HG02973 (cell line): Measurements from ENCODE around the gene SIPA1L2.
"Not testable (repeated sequence)": the region's sequence is repeated elsewhere in the genome, so short reads cannot be mapped to it uniquely, and the experiment has no call there.

Source experiments
- ATAC-seq: cut with Tn5 transposase; IDR thresholded peaks from one replicate; pipeline ENCODE4 v1.9.1; 2021; ENCODE audit warnings: moderate library complexity; ENCODE audit not compliant: unreplicated experiment

Gene SIPA1L2

DNA sequence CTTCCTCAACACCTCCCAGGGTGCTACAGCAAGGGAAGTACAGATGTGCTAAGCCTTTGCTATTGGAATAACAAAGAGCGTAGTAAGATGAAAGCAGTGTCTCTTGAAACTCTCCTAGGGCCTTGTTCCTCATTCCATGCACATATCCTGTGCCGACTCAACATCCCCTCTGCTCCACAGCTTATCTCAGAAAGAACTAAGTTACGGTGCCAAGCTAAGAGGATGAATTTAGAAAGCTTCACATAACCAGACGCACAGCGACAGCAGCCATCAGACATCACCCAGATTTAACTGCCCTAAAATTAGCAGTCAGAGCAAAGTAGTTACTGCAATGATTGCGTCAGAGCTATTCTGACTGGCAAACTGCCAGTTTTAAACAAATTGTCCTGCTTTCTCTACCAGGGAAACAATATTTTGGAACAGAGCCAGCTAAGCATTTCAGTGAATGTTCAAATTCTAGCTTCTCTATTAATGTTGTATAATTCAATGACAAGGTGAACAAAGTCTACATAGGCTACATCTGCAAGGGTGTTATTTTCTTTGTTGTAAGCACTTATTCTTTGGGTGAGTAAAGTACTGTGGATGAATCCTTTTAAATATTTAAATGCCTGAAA lies 9.5 kb downstream of the SIPA1L2 start:
- no peak for ATAC-seq

DNA sequence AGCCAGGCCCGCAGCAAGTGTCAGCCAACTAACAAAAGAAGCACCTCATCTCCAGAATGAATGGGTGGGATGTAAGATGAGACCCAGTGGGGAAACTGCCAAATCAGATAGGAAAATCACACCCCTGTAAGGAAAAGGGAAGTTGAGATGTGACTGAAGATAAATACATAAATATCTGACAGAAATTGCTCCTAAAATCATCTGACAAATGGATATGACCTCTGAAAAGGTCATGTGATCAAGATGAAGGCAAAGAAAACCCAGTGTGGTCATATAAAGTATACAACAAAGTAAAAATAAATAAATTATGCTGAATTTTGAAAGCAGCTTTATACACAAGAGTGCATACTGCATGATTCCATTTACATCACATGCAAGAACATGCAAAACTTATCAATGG lies 12.7 kb downstream of the SIPA1L2 start:
- ATAC-seq, result no peak

DNA sequence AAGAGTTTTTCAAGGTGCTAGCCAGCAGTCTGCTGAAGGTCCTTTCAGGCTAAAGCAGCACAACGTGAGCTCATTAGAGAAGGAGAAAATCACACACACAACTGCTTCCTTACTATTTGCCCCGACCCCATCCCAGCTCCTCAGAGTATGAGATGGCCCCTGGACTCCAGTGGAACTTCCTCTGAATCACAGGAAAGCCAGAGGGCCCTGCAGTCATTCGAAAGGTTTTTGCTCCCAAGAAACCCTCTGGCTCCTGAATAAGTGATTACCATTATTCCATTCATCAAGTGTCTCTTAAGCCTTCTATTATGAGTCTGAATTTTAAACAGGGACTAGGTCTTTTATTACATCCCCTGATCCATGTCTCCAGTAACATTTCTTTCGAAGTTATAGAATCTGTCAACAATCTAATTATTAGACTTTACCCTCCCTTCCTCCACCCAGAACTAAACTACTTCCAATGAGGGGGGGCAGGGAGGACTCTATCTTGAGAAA lies 14.6 kb downstream of the SIPA1L2 start:
- no peak for ATAC-seq

DNA sequence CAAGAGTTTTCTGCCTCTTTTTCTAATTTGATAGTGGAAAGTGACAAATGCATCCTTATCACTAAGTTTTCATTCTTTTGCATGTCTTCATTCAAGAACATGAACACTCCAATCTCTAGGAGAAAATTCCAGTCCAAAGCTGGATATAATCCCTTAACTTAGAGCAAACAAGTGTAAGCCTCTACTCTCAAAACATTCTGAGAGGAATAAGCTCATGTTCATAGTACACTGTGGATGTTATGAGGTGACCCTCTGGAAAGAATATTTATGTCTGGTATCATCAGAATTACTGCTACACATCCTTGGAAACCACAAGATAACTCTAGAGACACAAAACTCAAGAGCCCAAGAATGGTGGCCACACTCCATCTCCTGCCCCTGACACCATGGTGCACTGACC lies 15.1 kb downstream of the SIPA1L2 start:
- ATAC-seq, result no peak

DNA sequence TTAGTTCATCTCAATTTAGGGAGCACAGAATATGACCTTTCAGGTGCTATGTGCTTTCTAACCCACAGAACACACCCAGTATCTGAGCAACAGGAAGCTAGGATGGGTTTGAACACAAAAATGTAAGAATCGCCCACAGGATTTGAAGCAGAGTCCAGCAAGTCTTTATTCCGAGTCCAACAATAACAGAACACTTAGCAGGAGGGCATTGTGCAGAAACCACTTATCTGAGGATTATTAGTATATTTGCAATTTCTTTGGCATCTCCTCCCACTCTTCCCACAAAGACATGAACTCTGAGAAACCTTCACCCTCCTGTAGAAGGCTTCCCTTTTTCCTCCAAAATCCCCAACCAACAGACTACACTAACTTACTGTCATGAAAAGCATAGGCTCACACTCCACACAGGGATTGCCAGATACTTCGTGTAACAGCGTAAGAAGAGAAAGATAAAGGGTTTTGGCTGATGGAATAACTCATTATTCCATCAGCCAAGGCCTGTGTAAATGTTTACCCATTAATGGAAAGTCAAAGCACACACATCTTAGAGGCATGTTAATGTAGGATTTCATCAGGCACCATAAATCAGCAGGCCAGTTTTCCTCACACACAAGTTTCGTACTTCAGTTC lies 16.1 kb downstream of the SIPA1L2 start:
- no peak for ATAC-seq

DNA sequence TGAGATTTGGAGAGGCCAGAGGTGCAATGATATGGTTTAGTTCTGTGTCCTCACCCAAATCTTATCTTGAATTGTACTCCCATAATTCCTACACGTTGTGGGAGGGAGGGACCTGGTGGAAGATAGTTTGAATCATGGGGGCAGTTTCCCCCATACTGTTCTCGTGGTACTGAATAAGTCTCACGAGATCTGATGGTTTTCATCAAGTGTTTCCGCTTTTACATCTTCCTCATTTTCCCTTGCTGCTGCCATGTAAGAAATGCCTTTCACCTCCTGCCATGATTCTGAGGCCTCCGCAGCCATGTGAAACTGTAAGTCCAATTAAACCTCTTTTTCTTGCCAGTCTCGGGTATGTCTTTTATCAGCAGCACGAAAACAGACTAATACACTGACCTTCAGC lies 17.1 kb downstream of the SIPA1L2 start:
- not testable (repeated sequence) for ATAC-seq

DNA sequence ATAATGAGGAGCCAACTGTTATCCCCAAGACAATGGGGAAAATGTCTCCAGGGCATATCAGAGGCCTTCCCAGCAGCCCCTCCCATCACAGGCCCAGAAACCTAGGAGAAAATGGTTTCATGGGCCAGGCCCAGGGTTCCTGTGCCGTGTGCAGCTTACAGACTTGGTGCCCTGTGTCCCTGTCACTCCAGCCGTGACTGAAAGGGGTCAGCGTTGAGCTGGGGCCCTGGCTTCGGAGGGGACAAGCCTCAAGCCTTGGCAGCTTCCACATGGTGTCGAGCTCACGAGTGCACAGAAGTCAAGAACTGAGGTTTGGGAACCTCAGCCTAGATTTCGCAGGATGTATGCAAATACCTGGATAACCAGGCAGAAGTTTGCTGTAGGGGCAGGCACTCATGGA lies 18.1 kb downstream of the SIPA1L2 start:
- ATAC-seq, result no peak

DNA sequence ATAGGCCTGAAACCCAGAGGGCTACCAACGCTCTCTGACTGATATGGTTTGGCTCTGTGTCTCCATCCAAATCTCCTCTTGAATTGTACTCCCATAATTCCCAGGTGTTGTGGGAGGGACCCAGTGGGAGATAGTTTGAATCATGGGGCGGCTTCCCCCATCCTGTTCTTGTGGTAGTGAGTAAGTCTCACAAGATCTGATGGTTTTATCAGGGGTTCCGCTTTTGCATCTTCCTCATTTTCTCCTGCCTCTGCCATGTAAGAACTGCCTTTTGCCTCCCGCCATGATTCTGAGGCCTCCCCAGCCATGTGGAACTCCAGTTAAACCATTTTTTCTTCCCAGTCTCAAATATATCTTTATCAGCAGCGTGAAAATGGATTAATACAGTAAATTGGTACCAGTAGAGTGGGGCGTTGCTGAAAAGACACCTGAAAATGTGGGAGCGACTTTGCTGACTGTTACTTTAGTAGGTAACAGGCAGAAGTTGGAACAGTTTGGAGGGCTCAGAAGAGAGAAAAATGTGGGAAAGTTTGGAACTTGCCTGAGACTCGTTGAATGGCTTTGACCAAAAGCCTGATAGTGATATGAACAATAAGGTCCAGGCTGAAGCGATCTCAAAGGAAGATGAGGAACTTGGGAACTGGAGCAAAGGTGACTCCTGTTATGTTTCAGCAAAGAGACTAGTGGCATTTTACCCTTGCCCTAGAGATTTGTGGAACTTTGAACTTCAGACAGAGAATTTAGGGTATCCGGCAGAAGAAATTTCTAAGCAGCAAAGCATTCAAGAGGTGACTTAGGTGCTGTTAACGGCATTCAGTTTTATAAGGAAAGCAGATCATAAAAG lies 18.8 kb downstream of the SIPA1L2 start:
- not testable (repeated sequence) for ATAC-seq

DNA sequence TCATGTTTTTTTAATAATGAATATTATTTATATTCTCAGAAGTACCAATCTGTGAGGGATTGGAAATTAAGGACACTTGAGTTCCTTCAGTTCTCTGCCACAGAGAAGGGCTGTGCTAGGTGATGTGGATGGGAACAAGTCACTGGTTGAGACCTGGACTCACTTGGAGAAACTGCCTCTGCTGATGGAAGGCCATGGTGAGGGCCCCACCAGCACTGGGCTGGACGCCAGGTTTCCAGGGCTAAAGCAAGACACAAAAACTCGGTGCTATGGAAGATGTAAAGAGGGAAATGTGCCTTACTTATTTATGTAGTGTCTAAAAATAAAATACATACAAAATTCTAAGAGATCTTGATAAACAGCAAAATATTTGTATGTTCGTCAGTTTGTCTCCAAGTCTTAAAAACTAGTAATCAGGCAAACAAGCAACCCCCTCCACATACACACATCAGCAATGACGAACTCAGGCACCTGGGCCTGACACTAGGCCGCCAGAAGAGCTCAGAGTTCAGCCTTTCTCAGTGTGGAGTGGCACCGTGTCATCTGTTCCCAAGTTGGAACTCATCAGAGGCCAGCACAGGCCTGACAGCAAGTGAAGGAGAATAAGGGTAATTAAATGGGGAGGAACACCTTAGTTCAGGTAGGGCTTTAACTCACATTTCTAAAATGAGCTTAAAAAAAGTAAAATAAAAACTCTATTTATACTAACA lies 19.6 kb downstream of the SIPA1L2 start:
- ATAC-seq, result no peak

DNA sequence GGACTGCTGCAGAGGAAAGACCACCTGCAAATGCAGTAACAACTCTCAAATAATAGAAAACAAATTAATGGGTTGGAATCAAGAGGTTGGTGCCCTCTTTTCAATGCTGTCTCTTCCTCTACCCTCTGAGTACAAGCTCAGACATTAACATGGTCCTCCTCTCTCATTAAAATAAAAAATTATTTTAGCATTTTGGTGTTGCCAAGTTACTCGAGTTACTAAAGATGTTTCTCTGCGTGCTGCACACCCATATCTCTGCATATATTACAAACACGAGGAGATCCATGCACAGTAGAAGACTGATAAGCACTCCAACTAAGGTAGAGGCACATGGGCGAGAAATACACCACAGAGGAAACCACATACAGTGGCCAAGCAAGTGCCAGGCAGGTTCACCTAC lies 21.5 kb downstream of the SIPA1L2 start:
- ATAC-seq, result no peak

DNA sequence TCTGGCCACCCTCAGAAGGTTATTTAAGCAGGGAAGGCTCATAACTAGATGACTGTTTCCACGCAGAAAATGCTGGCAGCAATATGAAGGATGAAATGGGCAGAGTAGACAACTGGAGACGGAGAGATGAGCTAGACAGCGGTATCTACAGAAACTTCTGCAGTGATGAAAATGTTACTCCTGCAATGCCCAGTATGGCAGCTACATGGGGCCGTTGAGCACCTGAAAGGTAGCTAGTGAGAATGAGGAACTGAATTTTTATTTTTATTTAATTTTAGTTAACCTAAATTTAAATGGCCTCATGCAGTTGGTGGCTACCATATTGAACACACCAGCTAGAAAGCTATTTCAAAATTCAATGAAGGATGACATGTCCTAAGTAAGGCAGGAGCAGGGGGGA lies 27.3 kb downstream of the SIPA1L2 start:
- ATAC-seq, result no peak

DNA sequence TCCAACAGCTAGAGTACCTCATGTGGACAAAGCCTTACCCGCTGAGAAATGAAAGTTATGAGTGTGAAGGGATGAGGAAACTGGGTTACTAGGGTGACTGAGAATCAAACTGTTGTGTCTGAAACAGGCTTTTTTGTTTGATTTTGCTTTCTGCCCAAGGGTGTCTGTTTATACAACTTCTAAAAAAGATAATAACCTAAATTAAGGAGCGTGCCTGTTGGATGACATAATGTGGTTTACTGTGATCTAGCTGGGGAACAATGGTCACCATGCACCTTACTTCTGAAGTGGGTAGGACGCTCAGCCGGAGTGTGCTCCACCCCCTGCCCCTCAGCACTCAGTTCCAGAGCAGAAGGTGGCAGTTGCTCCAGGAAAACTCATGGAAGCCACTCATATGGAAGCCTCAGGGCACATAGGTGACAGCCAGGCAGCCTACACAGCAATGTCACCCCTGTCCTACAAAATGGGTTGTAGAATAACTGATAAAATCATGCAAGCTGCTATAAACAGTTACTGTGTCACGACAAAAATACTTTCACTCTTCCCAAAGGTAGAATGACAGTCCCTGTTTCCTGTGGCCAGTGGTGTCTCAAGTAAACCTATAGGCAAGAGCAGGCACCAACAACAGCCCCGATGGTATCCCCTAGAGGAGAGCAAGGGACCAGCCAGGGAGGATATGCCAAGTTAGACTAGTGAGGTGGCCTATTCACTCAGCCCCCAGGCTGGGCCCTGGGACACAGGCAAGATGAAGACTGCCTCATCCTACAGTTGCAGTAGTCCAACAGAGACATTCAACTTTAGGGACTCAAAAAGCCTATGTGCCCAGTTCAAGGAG lies 29.3 kb downstream of the SIPA1L2 start:
- peak; percentile 36 for ATAC-seq

DNA sequence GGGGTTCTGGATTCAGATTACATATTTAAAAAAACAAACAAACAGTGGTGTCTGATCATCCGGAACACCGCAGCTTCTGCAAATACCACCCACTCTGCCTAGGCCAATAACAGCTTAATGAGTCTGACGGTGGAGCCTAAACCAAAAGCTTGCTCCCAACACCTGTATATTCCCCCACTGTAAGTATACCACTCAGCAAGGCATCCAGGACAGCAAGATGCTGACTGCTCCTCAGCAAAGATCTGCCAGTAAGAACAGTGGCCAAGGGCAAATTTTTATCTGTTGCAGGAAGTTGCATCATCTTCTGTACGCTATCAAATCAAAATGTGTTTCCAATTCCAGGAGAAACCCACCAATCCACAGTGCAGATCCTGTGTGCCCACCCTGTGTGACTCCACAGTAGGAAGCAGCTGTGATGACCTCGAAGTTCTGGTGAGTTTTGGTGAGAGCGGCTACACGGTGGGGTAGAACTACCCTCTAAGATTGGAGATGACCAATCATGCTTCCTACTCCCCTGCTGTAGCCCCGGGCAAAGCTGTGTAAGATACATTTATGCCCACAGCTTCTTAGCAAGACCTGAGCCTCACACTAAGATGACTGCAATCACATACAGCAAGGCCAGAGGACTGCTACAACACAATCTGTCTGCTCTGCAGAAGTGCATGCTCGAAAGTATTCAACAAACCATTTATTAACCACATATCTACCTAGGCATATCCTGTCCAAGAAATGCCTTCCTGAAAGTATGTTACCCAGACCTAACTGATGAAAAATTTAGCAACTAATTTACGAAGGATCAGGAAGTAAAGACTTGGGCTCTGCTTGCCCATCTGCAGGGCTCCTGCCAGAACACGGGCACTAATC lies 30.5 kb downstream of the SIPA1L2 start:
- peak; percentile 27 for ATAC-seq

DNA sequence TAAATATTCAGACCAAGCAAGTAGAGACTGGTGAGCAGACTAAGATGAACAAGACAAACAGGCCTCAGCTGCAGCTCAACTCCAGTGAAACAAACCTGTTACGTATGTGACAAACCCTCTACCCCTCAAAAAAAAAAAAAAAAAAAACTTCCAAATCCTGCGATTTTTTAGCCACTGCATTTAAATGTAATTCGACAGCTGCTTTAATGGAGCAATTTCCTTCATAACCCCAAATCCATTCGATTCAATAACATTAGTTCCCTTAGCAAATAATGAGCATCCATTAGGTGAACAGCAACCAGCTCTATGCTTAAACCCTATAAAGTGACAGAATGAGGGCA lies 31.1 kb downstream of the SIPA1L2 start:
- ATAC-seq, result no peak

DNA sequence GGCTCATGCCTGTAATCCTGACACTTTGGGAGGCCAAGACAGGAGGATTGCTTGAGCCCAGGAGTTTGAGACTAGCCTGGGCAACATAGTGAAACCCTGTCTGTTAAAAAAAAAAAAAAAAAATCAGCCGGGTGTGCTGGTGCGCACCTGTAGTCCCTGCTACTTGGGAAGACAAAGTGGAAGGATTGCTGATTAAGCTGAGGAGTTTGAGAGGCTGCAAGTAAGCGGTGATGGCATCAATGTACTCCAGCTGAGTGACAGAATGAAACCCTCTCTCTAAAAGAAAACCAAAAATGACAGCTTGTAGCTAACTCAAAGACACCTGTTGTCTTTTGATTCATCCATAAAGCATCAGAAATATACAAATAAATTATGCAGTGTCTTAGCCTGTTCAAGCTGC lies 31.8 kb downstream of the SIPA1L2 start:
- ATAC-seq, result no peak

DNA sequence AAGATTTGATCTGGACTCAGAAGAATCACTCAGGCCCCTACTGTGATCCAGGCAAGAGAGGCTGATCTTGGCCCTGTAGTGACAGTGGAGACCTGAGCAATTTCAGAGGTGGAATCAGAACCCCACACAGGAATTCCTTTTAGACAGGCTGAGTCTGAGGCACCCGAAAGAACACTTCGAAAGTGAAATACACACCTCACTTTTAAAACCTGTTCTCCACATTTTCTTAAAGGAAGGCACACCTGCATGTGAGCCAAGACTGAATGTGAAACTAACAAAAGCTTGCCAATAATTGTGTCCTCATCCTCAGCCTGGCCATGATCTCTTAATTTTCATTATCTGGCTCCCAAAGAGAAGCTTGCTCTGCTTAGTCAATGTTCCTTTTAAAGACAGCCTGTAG lies 32.2 kb downstream of the SIPA1L2 start:
- ATAC-seq, result peak; percentile 46

DNA sequence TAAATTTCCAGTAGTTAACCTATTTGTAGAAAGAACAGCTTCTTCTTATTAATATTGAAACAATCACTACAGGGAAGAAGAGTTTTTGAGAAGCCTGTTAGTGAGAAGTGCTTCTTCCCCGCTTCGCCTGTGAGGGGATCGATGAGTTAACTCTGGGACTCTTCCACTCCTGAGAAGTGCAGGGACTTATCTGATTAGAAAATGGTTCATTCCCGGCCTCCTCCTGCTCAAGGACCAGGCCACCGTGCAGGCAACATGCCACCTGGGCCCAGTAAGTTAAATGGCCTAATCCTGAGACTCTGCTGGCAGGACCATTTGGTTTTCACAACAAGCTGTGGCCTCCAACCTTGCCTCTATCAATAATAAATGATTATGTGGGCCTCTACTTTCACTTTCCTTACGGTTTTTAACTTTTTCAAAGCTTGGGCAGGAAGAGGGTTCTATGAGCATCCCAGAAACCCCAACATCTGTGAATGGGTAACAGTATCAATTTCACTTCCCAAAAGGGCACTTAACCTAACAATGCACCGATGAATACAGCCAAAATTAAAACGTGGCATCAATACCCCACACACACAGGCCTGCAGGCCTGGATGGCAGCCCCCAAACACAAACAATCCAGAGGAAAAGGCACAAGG lies 33.1 kb downstream of the SIPA1L2 start:
- peak; percentile 32 for ATAC-seq

DNA sequence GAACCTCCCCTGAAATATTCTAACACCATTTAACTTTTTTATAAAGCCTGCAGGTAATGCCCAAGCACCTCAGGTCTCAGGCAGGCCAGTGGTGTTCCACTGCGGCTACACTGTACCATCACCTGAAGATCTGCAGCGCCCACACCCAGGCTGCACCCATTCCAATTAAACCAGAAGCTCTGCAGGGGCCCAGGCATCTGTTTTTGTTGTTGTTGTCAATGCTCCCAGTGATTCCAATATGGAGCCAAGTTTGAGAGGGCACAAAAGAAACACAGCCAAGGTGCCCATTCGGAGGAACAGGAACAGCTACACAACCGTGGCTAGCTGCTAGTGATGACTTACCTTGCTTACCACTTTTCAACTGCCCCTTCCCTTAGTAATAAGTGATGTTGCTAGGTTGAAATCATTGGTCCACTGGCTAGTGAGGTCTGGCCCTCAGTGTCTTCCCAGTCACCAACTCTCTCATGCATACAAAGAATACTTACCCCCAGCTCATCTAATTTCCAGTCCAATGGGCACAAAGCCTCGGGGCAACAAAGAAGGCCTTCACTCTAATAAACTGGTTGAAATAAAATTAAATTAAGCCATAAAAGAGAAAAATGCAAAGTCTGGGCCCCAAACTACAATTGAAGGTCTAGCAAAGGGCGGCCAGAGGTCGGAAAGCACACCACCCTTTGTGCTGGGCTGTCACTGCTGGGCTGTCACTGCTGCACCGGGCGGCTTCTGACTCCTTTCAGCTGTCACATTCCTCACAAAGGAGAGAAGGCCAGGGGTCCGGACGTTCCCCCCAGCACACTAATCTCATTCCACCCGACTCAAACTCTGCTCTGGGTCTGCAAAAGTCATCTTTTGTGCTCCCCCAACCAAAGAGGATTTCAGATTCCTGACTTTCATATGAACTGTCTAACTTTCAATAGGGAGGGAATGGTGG lies 34.9 kb downstream of the SIPA1L2 start:
- no peak for ATAC-seq
